Epithelial cell of proximal tubule (primary cell): ENCODE results near the gene FANCI. TPM values are rescaled to one million over a fixed set of nuclear protein-coding genes. Genes with fewer than 3 reads are reported as not detected.

Experiments
- DNase-seq: peaks from one replicate; pipeline ENCODE4 v3.0.0-alpha.2; 2011; ENCODE audit warnings: low read depth
- H3K4me3 ChIP-seq: 2 replicates; pipeline ENCODE4 v1.5.1; 2011; ENCODE audit warnings: low read depth, mild to moderate bottlenecking, low read length
- CTCF ChIP-seq: conservative IDR thresholded peaks from 2 replicates; pipeline ENCODE4 v1.5.1; 2012; ENCODE audit warnings: low read depth, mild to moderate bottlenecking, low read length
- total RNA-seq: library from RNA; depleted of rRNA; stranded (reverse); fragments of >200 nt; gene quantifications from 2 replicates; pipeline ENCODE4 v1.2.3, GENCODE V29; 2015

FANCI gene
- total RNA-seq, 1 donor from 2014 or later: 49.4 TPM

DNA sequence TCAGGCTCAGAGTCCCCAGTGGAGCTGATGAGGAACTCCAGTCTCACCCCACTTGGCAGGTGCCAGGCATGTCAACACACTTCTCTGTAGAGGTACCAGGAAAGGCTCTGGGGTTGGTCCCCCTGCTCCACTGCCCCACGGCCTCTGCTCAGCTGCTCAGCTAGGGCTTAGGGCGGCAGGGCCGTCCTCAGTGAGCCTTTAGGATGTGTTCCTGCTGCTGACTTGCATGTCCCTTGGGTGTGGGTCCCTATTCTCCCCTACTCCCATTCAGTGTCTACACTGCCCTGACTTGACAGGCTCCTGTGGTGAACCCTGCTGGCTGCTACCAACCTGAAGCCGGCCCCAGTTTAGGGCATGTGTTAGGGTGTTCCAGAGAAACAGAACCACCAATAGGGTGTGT lies 108.7 kb downstream of the FANCI start:
- no peak for TF ChIP-seq CTCF
- DNase-seq: no peak
- no peak overlapping the region for H3K4me3 ChIP-seq

- no peak for DNase-seq
- no peak for TF ChIP-seq CTCF
- no peak overlapping the region for H3K4me3 ChIP-seq
These were observed 110.2 kb downstream of the FANCI start for GRCh38 chr15:89353991-89354390.

DNA sequence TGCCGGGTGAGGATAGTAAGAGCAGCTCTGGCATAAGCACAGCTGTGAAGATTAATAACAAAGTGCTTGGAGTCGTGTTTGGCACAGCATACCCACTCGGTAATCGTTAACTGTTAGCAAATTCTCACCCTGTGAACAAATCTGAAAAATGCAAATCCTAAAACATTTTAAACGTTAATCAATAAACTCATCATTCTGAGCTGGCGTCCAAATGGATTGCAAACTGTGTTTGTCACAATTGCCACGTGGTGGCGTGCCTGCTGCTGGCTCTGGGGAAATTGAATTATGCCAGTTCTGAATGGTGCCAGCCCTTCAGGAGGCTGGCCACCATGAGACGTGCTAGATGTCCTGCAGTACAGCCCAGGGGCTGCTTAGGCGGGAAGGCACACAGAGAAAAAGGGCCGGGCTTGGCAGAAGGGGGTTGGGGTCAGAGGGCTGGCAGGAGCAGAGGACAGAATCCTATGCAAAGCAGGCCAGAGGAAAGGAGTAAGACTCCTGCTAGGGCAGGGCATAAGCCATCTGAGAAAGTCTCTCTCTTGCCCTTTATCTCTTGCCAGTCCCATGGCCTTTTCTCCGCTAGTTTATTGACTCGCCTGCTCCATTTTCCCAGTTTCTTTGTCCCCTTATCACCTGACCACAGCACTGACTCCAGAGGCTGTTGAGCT lies 113.0 kb downstream of the FANCI start:
- peak; percentile 46 for DNase-seq
- peak; percentile 61 for TF ChIP-seq CTCF
- H3K4me3 ChIP-seq: no peak overlapping the region

DNA sequence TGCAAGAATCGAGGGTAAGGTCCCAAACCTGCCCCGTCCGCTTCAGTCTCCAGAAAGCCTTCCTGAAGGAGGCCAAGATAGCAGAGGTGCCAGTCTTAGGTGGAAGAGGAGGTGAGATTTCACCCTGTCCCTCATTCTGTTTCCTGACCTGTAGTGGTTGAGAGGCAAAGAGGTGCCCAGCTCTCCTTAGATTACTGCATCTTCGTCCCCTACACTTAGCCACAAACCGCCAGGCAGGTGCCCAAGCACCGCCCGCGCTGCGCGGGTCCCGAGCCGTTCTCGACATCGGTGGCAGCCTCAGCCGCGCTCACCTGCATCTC lies 114.6 kb downstream of the FANCI start:
- no peak for TF ChIP-seq CTCF
- no peak for DNase-seq
- peak overlapping the region; percentile 51 for H3K4me3 ChIP-seq

- H3K4me3 ChIP-seq: peak overlapping the region; percentile 51
- peak; percentile 79 for TF ChIP-seq CTCF
- DNase-seq: no peak
These were observed 115.1 kb downstream of the FANCI start for GRCh38 chr15:89358755-89359439.

GRCh38 chr15:89359471-89360293 lies 115.9 kb downstream of the FANCI start:
- DNase-seq: no peak
- H3K4me3 ChIP-seq: no peak overlapping the region
- no peak for TF ChIP-seq CTCF
